ENCODE measurements around the gene NFIB.

GRCh38 chr9:14131356-14132088 lies 182.4 kb downstream of the NFIB start:
- TF ChIP-seq POLR2A (IDR thresholded peaks at IDR 0.05; ENCODE audit: low read depth, low read length) = no peak
- no peak for TF ChIP-seq POLR2AphosphoS5 (IDR thresholded peaks at IDR 0.05; ENCODE audit: low read depth, low read length)
